ENCODE measurements around the gene CLCA2. TPM values are rescaled to one million over a fixed set of nuclear protein-coding genes. Genes with fewer than 3 reads are reported as not detected.

The CLCA2 gene, protein sequence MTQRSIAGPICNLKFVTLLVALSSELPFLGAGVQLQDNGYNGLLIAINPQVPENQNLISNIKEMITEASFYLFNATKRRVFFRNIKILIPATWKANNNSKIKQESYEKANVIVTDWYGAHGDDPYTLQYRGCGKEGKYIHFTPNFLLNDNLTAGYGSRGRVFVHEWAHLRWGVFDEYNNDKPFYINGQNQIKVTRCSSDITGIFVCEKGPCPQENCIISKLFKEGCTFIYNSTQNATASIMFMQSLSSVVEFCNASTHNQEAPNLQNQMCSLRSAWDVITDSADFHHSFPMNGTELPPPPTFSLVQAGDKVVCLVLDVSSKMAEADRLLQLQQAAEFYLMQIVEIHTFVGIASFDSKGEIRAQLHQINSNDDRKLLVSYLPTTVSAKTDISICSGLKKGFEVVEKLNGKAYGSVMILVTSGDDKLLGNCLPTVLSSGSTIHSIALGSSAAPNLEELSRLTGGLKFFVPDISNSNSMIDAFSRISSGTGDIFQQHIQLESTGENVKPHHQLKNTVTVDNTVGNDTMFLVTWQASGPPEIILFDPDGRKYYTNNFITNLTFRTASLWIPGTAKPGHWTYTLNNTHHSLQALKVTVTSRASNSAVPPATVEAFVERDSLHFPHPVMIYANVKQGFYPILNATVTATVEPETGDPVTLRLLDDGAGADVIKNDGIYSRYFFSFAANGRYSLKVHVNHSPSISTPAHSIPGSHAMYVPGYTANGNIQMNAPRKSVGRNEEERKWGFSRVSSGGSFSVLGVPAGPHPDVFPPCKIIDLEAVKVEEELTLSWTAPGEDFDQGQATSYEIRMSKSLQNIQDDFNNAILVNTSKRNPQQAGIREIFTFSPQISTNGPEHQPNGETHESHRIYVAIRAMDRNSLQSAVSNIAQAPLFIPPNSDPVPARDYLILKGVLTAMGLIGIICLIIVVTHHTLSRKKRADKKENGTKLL
- total RNA-seq (2021) = 0.20 and 0.25 TPM in 2 replicates
- Bru-seq, nascent RNA = percentile 16 among the genes with signal in this experiment
- BruChase-seq, experiment 1, labeled RNA remaining after a 2-hour chase = percentile 7 among the genes with signal in this experiment
- percentile 12 among the genes with signal in this experiment for BruChase-seq, experiment 2, labeled RNA remaining after a 6-hour chase
- long read RNA-seq = 0 reads

DNA sequence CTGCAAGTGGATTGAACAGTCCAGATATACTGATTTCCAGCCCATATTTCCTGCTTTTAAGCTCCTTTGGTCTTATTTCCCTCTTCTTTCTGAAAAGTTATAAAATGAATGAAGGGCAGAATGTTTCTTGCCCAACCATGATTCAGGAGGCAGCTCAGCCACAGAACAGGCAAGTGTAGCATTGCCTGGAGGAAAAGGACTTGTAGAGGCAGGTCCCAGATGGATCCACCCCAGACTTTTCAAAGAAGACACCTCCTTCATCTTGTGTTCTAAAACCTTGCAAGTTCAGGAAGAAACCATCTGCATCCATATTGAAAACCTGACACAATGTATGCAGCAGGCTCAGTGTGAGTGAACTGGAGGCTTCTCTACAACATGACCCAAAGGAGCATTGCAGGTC is at the start of gene CLCA2:
CLCA2 (plus strand) TSS at position 299 of the 400 bp plus-strand sequence; CDS start at position 376, 77 bp downstream.
- H2AFZ ChIP-seq = no peak within 1 kb of the TSS
- TF ChIP-seq EZH2 (IDR thresholded peaks at IDR 0.05; ENCODE audit: low read depth) = no peak
- TF ChIP-seq, protein P1, sequence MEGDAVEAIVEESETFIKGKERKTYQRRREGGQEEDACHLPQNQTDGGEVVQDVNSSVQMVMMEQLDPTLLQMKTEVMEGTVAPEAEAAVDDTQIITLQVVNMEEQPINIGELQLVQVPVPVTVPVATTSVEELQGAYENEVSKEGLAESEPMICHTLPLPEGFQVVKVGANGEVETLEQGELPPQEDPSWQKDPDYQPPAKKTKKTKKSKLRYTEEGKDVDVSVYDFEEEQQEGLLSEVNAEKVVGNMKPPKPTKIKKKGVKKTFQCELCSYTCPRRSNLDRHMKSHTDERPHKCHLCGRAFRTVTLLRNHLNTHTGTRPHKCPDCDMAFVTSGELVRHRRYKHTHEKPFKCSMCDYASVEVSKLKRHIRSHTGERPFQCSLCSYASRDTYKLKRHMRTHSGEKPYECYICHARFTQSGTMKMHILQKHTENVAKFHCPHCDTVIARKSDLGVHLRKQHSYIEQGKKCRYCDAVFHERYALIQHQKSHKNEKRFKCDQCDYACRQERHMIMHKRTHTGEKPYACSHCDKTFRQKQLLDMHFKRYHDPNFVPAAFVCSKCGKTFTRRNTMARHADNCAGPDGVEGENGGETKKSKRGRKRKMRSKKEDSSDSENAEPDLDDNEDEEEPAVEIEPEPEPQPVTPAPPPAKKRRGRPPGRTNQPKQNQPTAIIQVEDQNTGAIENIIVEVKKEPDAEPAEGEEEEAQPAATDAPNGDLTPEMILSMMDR (conservative IDR thresholded peaks at IDR 0.05) = no peak
- ChIA-PET CTCF (no interaction called here), POLR2A (ENCODE audit: unreplicated experiment) (no interaction called here)
- H3K79me2 ChIP-seq (ENCODE audit: low read depth) = no peaks in the 10 kb centered on the region
- H3K4me1 ChIP-seq (replicated peaks; ENCODE audit: insufficient read depth) = peaks cover 32% of the 10 kb centered on the region
- no peak within 1 kb of the TSS for H3K4me3 ChIP-seq
- no peak for DNase-seq
- no peaks in the 10 kb centered on the region; the same call in 1 of the 2 replicates for H3F3A ChIP-seq (ENCODE audit: insufficient read depth, low read depth)
- intact Hi-C loops (cut with micrococcal nuclease; ENCODE audit: unreplicated experiment) = no loop called here
- no TSS peak for BruUV-seq (replicated peaks)
- H3K27ac ChIP-seq = no peak within 1 kb of the TSS
- no peaks in the 10 kb centered on the region for H3K36me3 ChIP-seq (ENCODE audit: low read depth)
- H4K20me1 ChIP-seq (ENCODE audit: insufficient read depth) = no peaks in the 10 kb centered on the region
- no peaks in the 10 kb centered on the region for H3K27me3 ChIP-seq (ENCODE audit: insufficient read depth, low read depth)
- H3K9me2 ChIP-seq (ENCODE audit: insufficient read depth) = no peaks in the 10 kb centered on the region; the same call in 1 of the 2 replicates
- 0 out of 2 replicates have a peak, but pooled peaks cover 12% of the 10 kb centered on the region for H3K9me3 ChIP-seq (ENCODE audit: insufficient read depth, low read depth)
- H3K4me2 ChIP-seq = no peak within 1 kb of the TSS

DNA sequence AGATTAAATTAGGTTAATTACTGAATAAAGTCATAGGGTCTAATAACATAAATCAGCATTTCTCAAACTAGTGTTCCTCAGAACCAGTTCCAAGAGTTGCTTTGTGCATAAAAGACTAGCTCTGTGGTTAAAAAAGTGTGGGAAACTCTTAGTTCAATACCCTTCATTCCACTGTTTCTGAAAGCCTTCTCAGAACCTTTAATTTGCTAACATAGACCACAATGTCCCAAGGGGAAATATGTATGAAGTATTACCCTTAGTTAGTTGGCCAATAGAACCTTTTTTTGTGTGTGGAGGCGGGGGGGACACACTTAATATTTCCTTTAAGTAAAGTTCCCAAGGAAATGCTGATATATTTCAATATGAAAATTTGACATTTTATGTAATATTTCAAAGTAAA is 48.3 kb upstream of the CLCA2 start:
- intact Hi-C loops (cut with micrococcal nuclease; ENCODE audit: unreplicated experiment) = no loop called here
- Histone ChIP-seq H3K36me3 (ENCODE audit: low read depth) (peaks cover 27% of the 10 kb centered on the region), H3K4me2 (no peak overlapping the region), H4K20me1 (ENCODE audit: insufficient read depth) (no peaks in the 10 kb centered on the region), H3K27ac (no peak overlapping the region), H3K4me3 (no peak overlapping the region), H3K79me2 (ENCODE audit: low read depth) (no peaks in the 10 kb centered on the region), H3K9me3 (ENCODE audit: insufficient read depth, low read depth) (peaks cover 5% of the 10 kb centered on the region; the same call in 1 of the 2 replicates), H3F3A (ENCODE audit: insufficient read depth, low read depth) (no peaks in the 10 kb centered on the region), H3K27me3 (ENCODE audit: insufficient read depth, low read depth) (no peaks in the 10 kb centered on the region), H3K9me2 (ENCODE audit: insufficient read depth) (no peaks in the 10 kb centered on the region), H3K4me1 (replicated peaks; ENCODE audit: insufficient read depth) (no peaks in the 10 kb centered on the region), H2AFZ (no peak overlapping the region)
- ChIA-PET CTCF (interaction anchor here (0.6 kb wide), 1 partner anchor 328 kb away, joined by 4 read pairs; no protein-coding TSS in a partner anchor), POLR2A (ENCODE audit: unreplicated experiment) (no interaction called here)
- DNase-seq = no peak
- no peak for TF ChIP-seq EZH2 (IDR thresholded peaks at IDR 0.05; ENCODE audit: low read depth)
- TF ChIP-seq, protein P1 (conservative IDR thresholded peaks at IDR 0.05) = no peak
- BruUV-seq (replicated peaks) = no TSS peak

DNA sequence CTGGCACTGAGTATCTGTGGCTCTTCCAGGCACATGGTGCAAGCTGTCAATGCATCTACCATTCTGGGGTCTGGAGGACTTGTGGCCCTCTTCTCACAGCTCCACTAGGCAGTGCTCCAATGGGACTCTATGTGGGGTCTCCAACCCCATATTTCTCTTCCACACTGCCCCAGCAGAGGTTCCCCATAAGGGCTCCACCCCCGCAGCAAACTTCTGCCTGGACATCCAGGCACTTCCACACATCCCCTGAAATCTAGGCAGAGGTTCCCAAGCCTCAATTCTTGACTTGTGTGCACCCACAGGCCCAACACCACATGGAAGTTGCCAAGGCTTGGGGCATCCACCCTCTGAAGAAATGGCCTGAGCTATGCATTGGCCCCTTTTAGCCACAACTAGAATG is 46.6 kb upstream of the CLCA2 start:
- DNase-seq = no peak
- Histone ChIP-seq H3K9me3 (ENCODE audit: insufficient read depth, low read depth) (peaks cover 5% of the 10 kb centered on the region; the same call in 1 of the 2 replicates), H3K4me3 (no peak overlapping the region), H3K9me2 (ENCODE audit: insufficient read depth) (no peaks in the 10 kb centered on the region), H3K4me1 (replicated peaks; ENCODE audit: insufficient read depth) (no peaks in the 10 kb centered on the region), H2AFZ (no peak overlapping the region), H3K36me3 (ENCODE audit: low read depth) (peaks cover 27% of the 10 kb centered on the region), H3K27me3 (ENCODE audit: insufficient read depth, low read depth) (no peaks in the 10 kb centered on the region), H3K27ac (no peak overlapping the region), H3K4me2 (no peak overlapping the region), H4K20me1 (ENCODE audit: insufficient read depth) (no peaks in the 10 kb centered on the region), H3K79me2 (ENCODE audit: low read depth) (no peaks in the 10 kb centered on the region), H3F3A (ENCODE audit: insufficient read depth, low read depth) (no peaks in the 10 kb centered on the region)
- TF ChIP-seq, protein P1 (conservative IDR thresholded peaks at IDR 0.05) = no peak
- no TSS peak for BruUV-seq (replicated peaks)
- ChIA-PET CTCF (no interaction called here), POLR2A (ENCODE audit: unreplicated experiment) (no interaction called here)
- intact Hi-C loops (cut with micrococcal nuclease; ENCODE audit: unreplicated experiment) = no loop called here

All from PC-9 (cell line).